HCT116 (cell line): ENCODE measurements around the gene ZNF148.

Experiments used
- CEBPB ChIP-seq: IDR thresholded peaks from 2 replicates; pipeline ENCODE4 v1.6.1; 2012; ENCODE audit warnings: low read depth
- CTCF ChIP-seq, 3 experiments: fragments of 200-600 bp in 1 of 3; sonication (generic) in 1 of 3; IDR thresholded peaks in 2 of 3; conservative IDR thresholded peaks in 1 of 3; 2 replicates each; pipeline ENCODE4 v1.5.1; 2012 to 2017; ENCODE audit warnings: low read depth in 2 of 3, low read length in 2 of 3, antibody characterized with exemption in 1 of 3, borderline replicate concordance in 1 of 3, control low read depth in 1 of 3, mild to moderate bottlenecking in 1 of 3, mixed read lengths in 1 of 3, mixed run types in 1 of 3, moderate library complexity in 1 of 3; ENCODE audit not compliant: insufficient read depth in 1 of 3
- REST ChIP-seq: IDR thresholded peaks from 2 replicates; pipeline ENCODE4 v1.6.1; 2012; ENCODE audit warnings: low read depth

GRCh38 chr3:125207507-125207906, 167.6 kb downstream of the ZNF148 start:
- TF ChIP-seq REST, result no peak
- no peak for TF ChIP-seq CEBPB
- TF ChIP-seq CTCF (IDR thresholded peaks at IDR 0.05 in 2 of 3, conservative IDR thresholded peaks at IDR 0.05 in 1 of 3; ENCODE audit: borderline replicate concordance in 1 of 3, insufficient read depth in 1 of 3, low read depth in 2 of 3, low read length in 2 of 3), result no peak
